Smooth muscle cell (in vitro differentiated cells): ENCODE measurements around the gene NUB1. TPM values are rescaled to one million over a fixed set of nuclear protein-coding genes. Genes with fewer than 3 reads are reported as not detected.

Experiments
- DNase-seq: peaks from one replicate; lab custom pipeline; 2025; ENCODE audit not compliant: unreplicated experiment; lab: John Stamatoyannopoulos, UW
- H2AFZ ChIP-seq: fragments of 200-600 bp; sonication (generic); 2 replicates; pipeline ENCODE4 v1.6.0; 2016; ENCODE audit warnings: antibody characterized with exemption, low read depth, mild to moderate bottlenecking
- H3F3A ChIP-seq: fragments of 200-600 bp; sonication (generic); 2 replicates; pipeline ENCODE4 v1.6.0; 2017; ENCODE audit warnings: antibody characterized with exemption, low read depth
- H3K27ac ChIP-seq: fragments of 200-600 bp; sonication (generic); 2 replicates; pipeline ENCODE4 v1.5.1; 2016; ENCODE audit warnings: low read depth, mild to moderate bottlenecking
- H3K27me3 ChIP-seq: fragments of 200-600 bp; sonication (generic); 2 replicates; pipeline ENCODE4 v1.6.1; 2016; ENCODE audit warnings: low read depth, mild to moderate bottlenecking
- H3K36me3 ChIP-seq: fragments of 200-600 bp; sonication (generic); 2 replicates; pipeline ENCODE4 v1.5.1; 2016; ENCODE audit warnings: low read depth
- H3K4me1 ChIP-seq: fragments of 200-600 bp; sonication (generic); 2 replicates; pipeline ENCODE4 v1.5.1; 2016; ENCODE audit warnings: low read depth
- H3K4me2 ChIP-seq: fragments of 200-600 bp; sonication (generic); 2 replicates; pipeline ENCODE4 v1.6.0; 2016; ENCODE audit warnings: mild to moderate bottlenecking
- H3K4me3 ChIP-seq: fragments of 200-600 bp; sonication (generic); 2 replicates; pipeline ENCODE4 v1.5.1; 2016; ENCODE audit warnings: mild to moderate bottlenecking
- H3K79me2 ChIP-seq: fragments of 200-600 bp; sonication (generic); 2 replicates; pipeline ENCODE4 v1.6.0; 2016; ENCODE audit warnings: low read depth, mild to moderate bottlenecking
- H3K9ac ChIP-seq: fragments of 200-600 bp; sonication (generic); 2 replicates; pipeline ENCODE4 v1.6.0; 2016; ENCODE audit warnings: low read depth
- H3K9me3 ChIP-seq: fragments of 200-600 bp; sonication (generic); replicated peaks from 2 replicates; pipeline ENCODE4 v1.5.1; 2016; ENCODE audit warnings: low read depth
- H4K20me1 ChIP-seq: fragments of 200-600 bp; sonication (generic); 2 replicates; pipeline ENCODE4 v1.6.0; 2016; ENCODE audit warnings: low read depth
- CTCF ChIP-seq: fragments of 200-600 bp; sonication (generic); IDR thresholded peaks from 2 replicates; pipeline ENCODE4 v1.5.1; 2017; ENCODE audit warnings: borderline replicate concordance, mild to moderate bottlenecking, antibody characterized with exemption; ENCODE audit not compliant: insufficient read depth, poor library complexity, severe bottlenecking
- WGBS: methylation state at CpG from one replicate; pipeline ENCODE4 v1.1.7; 2016; ENCODE audit warnings: low lambda C conversion rate; 5-methylcytosine and 5-hydroxymethylcytosine counted together
- polyA plus RNA-seq: library from polyadenylated mRNA; unstranded; fragments of >200 nt; fragmentation: Nextera tagmentation; extraction: Ambion mirVana; gene quantifications from 2 replicates; pipeline ENCODE4 v1.2.1, GENCODE V29; 2016
- total RNA-seq: library from RNA; depleted of rRNA; stranded (reverse); fragments of >200 nt; gene quantifications from 2 replicates; pipeline ENCODE4 v1.2.3, GENCODE V29; 2014

Gene NUB1
- total and polyA plus RNA-seq, 2 experiments from 2014 or later: 28.5 to 36.9 TPM

DNA sequence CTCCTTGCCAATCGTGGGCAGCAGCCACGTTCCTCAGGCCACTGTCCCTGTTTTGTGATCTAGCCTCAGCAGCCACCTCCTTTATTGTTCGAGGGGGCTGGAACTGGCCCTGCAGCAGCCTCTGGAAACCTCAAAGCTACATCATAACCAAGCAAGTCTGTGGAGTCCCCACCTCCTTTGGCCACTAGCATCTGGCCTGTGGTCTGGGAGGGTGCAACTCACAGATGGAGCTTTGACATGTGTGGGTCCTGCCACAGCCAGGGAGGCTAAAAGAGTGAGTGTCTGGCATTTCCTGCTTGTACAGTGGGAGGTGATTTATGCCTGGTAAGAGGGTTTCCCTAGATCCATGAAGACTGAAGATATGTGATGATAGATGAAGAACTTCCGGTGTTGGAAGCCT is 32.3 kb upstream of the NUB1 start:
- no peak for TF ChIP-seq CTCF
- Histone ChIP-seq H2AFZ (no peak overlapping the region), H4K20me1 (no peaks in the 10 kb centered on the region), H3K27ac (no peak overlapping the region), H3K4me2 (peak overlapping the region; percentile 22), H3K9ac (no peak overlapping the region), H3K4me1 (no peaks in the 10 kb centered on the region), H3K27me3 (no peaks in the 10 kb centered on the region), H3F3A (peaks cover 5% of the 10 kb centered on the region), H3K4me3 (no peak overlapping the region), H3K36me3 (no peaks in the 10 kb centered on the region), H3K9me3 (no peaks in the 10 kb centered on the region), H3K79me2 (no peaks in the 10 kb centered on the region)
- 39% methylated on average over 4 of the region's 4 CpGs for WGBS
- DNase-seq: no peak

GRCh38 chr7:151310578-151310977 is 31.0 kb upstream of the NUB1 start:
- no peak for DNase-seq
- Histone ChIP-seq H4K20me1 (no peaks in the 10 kb centered on the region), H3K9me3 (no peaks in the 10 kb centered on the region), H3K27me3 (no peaks in the 10 kb centered on the region), H3K4me3 (no peak overlapping the region), H2AFZ (no peak overlapping the region), H3K27ac (no peak overlapping the region), H3K4me1 (no peaks in the 10 kb centered on the region), H3K36me3 (no peaks in the 10 kb centered on the region), H3K79me2 (no peaks in the 10 kb centered on the region), H3K4me2 (no peak overlapping the region), H3F3A (peaks cover 5% of the 10 kb centered on the region), H3K9ac (no peak overlapping the region)
- peak; percentile 35 for TF ChIP-seq CTCF
- 56% methylated on average over 4 of the region's 4 CpGs for WGBS

GRCh38 chr7:151311294-151311864 is 30.2 kb upstream of the NUB1 start:
- peak; percentile 25 for TF ChIP-seq CTCF
- 77% methylated on average over 6 of the region's 6 CpGs for WGBS

GRCh38 chr7:151312356-151312755 is 29.3 kb upstream of the NUB1 start:
- no peak overlapping the region for H2AFZ ChIP-seq
- H3F3A ChIP-seq: peaks cover 5% of the 10 kb centered on the region
- no peaks in the 10 kb centered on the region for H3K36me3 ChIP-seq
- no peak overlapping the region for H3K4me2 ChIP-seq
- H4K20me1 ChIP-seq: no peaks in the 10 kb centered on the region
- no peak for TF ChIP-seq CTCF
- H3K27ac ChIP-seq: no peak overlapping the region
- WGBS: 95% methylated on average over 6 of the region's 6 CpGs
- no peak for DNase-seq
- no peak overlapping the region for H3K4me3 ChIP-seq
- H3K9ac ChIP-seq: no peak overlapping the region
- H3K27me3 ChIP-seq: no peaks in the 10 kb centered on the region
- no peaks in the 10 kb centered on the region for H3K79me2 ChIP-seq
- H3K9me3 ChIP-seq: no peaks in the 10 kb centered on the region
- no peaks in the 10 kb centered on the region for H3K4me1 ChIP-seq

More at GRCh38 chr7:151311294-151311864, 30.2 kb upstream of the NUB1 start:
- no peak overlapping the region for H3K9ac ChIP-seq
- H3K36me3 ChIP-seq: no peaks in the 10 kb centered on the region
- no peaks in the 10 kb centered on the region for H4K20me1 ChIP-seq
- no peak overlapping the region for H3K27ac ChIP-seq
- no peak overlapping the region for H3K4me2 ChIP-seq
- H3K27me3 ChIP-seq: no peaks in the 10 kb centered on the region
- H2AFZ ChIP-seq: no peak overlapping the region
- H3K4me3 ChIP-seq: no peak overlapping the region
- H3K9me3 ChIP-seq: no peaks in the 10 kb centered on the region
- peaks cover 5% of the 10 kb centered on the region for H3F3A ChIP-seq
- H3K79me2 ChIP-seq: no peaks in the 10 kb centered on the region
- no peaks in the 10 kb centered on the region for H3K4me1 ChIP-seq
- no peak for DNase-seq
